Astrocyte (in vitro differentiated cells and primary cell): ENCODE data around the gene HPN.

Experiments
- EZH2 ChIP-seq: IDR thresholded peaks from 2 replicates; pipeline ENCODE4 v1.6.1; 2012; ENCODE audit warnings: mild to moderate bottlenecking, low read length, inconsistent platforms; ENCODE audit not compliant: insufficient read depth
- TF ChIP-seq, protein P1 (sequence below): IDR thresholded peaks from 2 replicates; pipeline ENCODE4 v1.5.1; 2011; ENCODE audit warnings: low read depth, mild to moderate bottlenecking, inconsistent platforms, low read length, moderate library complexity; ENCODE audit not compliant: insufficient read depth

DNA sequence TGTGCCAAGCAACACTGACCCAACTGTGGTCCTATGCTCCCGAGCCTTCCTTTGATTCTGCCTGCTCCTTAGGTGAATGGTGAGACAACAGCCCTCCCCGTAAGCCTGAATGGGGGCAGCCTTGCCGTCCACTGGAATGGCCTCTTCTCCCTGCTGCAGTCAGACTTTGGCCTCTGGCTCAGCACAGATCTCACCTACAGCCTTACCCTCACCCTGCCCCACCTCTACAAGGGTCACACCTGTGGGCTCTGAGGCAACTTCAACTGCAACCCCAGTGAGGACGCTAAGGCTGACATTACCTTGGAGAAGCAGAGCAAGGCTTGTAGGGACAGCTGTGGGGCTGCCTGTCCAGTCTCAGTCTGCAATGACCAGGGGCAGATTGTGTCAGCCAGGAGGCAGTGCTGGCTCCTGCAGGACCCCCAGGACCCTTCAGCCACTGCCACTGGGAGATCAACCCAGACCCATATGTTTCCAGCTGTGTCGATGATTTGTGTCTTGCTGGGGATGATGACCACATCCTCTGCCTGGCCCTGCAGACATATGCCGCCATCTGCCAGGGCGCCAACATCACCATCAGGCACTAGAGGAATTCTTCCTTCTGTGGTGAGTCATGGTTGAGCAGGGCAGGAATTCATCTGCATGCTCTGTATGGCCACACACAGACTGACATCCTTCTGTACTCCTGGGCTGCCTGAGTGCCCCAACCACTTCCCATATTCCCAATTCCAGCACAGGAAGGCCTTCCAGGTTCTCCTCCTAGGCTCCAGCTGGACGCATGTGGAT is 46.8 kb downstream of the HPN start:
- TF ChIP-seq, protein P1, sequence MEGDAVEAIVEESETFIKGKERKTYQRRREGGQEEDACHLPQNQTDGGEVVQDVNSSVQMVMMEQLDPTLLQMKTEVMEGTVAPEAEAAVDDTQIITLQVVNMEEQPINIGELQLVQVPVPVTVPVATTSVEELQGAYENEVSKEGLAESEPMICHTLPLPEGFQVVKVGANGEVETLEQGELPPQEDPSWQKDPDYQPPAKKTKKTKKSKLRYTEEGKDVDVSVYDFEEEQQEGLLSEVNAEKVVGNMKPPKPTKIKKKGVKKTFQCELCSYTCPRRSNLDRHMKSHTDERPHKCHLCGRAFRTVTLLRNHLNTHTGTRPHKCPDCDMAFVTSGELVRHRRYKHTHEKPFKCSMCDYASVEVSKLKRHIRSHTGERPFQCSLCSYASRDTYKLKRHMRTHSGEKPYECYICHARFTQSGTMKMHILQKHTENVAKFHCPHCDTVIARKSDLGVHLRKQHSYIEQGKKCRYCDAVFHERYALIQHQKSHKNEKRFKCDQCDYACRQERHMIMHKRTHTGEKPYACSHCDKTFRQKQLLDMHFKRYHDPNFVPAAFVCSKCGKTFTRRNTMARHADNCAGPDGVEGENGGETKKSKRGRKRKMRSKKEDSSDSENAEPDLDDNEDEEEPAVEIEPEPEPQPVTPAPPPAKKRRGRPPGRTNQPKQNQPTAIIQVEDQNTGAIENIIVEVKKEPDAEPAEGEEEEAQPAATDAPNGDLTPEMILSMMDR: no peak
- no peak for TF ChIP-seq EZH2
